Chondrocyte (in vitro differentiated cells): ENCODE measurements around the gene MYOM1. TPM values are rescaled to one million over a fixed set of nuclear protein-coding genes. Genes with fewer than 3 reads are reported as not detected.

Experiments
- DNase-seq: peaks from one replicate; pipeline ENCODE4 v3.0.0; 2021; ENCODE audit warnings: mixed read lengths, low spot score
- H3K27ac Mint-ChIP-seq: one replicate; pipeline ENCODE4 v1.8.0; 2021; ENCODE audit warnings: mild to moderate bottlenecking, moderate library complexity, mixed read lengths; ENCODE audit not compliant: unreplicated experiment
- H3K27me3 Mint-ChIP-seq: 2 replicates; pipeline ENCODE4 v1.8.0; 2021; ENCODE audit warnings: low read depth, mixed read lengths
- H3K36me3 Mint-ChIP-seq: 2 replicates; pipeline ENCODE4 v1.8.0; 2021; ENCODE audit warnings: low read depth, mixed read lengths
- H3K4me1 Mint-ChIP-seq: 2 replicates; pipeline ENCODE4 v1.8.0; 2021; ENCODE audit warnings: low read depth, mild to moderate bottlenecking, mixed read lengths
- H3K4me3 Mint-ChIP-seq: one replicate; pipeline ENCODE4 v1.8.0; 2021; ENCODE audit warnings: mild to moderate bottlenecking, moderate library complexity, mixed read lengths; ENCODE audit not compliant: unreplicated experiment
- H3K9me3 Mint-ChIP-seq: 2 replicates; pipeline ENCODE4 v1.8.0; 2021; ENCODE audit warnings: low read depth, mixed read lengths
- total RNA-seq: library from RNA; stranded (reverse); gene quantifications from 3 replicates; pipeline ENCODE4 v1.2.1, GENCODE V29; 2021
- TF ChIP-seq, protein P1 (sequence below): fragments of 200-600 bp; sonication (generic); IDR thresholded peaks from 2 replicates; pipeline ENCODE4 v1.5.0; 2021; ENCODE audit warnings: antibody characterized with exemption, mild to moderate bottlenecking, moderate library complexity

Gene MYOM1
- total RNA-seq, 1 donor from 2014 or later = 1.5 TPM

DNA sequence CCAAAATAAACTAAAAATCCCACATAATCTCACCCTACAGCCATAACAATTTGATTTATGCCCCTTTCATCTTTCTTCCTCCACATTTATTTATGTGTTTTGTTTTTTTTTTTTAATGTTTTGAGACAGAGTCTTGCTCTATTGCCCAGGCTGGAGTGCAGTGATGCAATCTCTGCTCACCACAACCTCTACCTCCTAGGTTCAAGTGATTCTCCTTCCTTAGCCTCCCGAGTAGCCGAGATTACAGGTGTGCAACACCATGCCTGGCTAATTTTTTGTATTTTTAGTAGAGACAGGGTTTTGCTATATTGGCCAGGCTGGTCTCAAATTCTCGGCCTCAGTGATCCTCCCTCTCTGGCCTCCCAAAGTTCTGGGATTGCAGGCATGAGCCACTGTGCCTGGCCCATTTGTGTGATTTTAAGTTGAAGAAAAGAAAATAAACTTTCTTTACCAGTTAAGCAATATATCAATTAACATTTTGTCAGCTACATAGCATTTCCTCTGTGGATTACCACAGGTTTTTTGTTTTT is 170.9 kb downstream of the MYOM1 start:
- no peak for DNase-seq
- TF ChIP-seq, protein P1, sequence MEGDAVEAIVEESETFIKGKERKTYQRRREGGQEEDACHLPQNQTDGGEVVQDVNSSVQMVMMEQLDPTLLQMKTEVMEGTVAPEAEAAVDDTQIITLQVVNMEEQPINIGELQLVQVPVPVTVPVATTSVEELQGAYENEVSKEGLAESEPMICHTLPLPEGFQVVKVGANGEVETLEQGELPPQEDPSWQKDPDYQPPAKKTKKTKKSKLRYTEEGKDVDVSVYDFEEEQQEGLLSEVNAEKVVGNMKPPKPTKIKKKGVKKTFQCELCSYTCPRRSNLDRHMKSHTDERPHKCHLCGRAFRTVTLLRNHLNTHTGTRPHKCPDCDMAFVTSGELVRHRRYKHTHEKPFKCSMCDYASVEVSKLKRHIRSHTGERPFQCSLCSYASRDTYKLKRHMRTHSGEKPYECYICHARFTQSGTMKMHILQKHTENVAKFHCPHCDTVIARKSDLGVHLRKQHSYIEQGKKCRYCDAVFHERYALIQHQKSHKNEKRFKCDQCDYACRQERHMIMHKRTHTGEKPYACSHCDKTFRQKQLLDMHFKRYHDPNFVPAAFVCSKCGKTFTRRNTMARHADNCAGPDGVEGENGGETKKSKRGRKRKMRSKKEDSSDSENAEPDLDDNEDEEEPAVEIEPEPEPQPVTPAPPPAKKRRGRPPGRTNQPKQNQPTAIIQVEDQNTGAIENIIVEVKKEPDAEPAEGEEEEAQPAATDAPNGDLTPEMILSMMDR = no peak
- Mint-ChIP-seq H3K27ac (no peak overlapping the region), H3K4me3 (no peak overlapping the region), H3K36me3 (peaks cover 1% of the 10 kb centered on the region), H3K27me3 (no peaks in the 10 kb centered on the region), H3K4me1 (no peaks in the 10 kb centered on the region), H3K9me3 (peaks cover 7% of the 10 kb centered on the region)

DNA sequence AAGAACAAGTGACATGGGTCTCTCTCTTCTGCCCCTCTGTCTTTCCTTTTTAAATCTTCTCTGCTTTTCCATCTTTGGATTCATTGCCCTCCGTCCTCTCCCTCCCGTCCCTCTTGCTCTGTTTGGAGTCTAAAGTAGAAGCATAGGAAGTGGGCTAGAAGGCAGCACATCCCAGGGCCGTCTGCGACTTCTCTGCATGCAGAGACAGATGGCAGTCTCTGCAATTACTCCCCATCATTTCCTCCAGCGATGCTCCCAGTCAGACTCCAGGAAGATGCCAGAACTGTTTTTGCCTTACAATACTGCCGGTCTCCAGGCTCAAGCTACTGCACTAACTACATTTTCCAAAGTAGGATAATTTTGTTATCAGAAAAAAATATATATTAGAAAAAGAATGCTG is 171.6 kb downstream of the MYOM1 start:
- DNase-seq = no peak

DNA sequence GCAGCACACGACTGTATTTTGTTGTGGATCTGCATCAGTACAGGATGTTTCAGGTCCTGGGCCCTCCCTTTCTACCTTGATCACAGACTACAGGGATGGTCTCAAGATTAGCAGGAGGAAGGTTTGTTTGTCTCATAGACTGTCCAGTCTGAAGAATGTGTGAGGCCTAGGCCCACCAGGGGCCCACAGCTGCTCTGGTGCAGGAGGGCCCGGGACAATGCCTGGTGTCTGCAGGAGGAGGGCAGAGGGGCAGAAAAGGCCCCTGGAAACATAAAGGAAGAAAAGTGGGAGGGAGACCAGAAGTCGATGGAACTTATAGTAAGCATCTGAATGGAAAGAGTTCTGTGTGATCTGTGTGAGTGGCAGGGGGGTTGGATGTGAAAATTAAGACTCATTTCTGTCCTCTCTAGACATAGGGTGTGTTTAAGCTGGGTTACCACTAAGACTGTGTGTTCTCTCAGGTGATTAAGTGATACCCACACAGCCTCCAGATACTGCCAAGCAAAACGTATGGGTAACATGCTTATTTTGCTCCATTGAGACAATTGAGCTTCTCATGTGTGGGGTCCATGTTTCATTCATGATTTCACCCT is 173.5 kb downstream of the MYOM1 start:
- H3K9me3 Mint-ChIP-seq = no peaks in the 10 kb centered on the region
- H3K36me3 Mint-ChIP-seq = no peaks in the 10 kb centered on the region
- TF ChIP-seq, protein P1 = no peak
- H3K4me1 Mint-ChIP-seq = no peaks in the 10 kb centered on the region
- H3K27ac Mint-ChIP-seq = no peak overlapping the region
- no peak for DNase-seq
- no peaks in the 10 kb centered on the region for H3K27me3 Mint-ChIP-seq
- no peak overlapping the region for H3K4me3 Mint-ChIP-seq

More for the DNA sequence above, 171.6 kb downstream of the MYOM1 start:
- H3K4me3 Mint-ChIP-seq = no peak overlapping the region
- TF ChIP-seq, protein P1 = no peak
- H3K27me3 Mint-ChIP-seq = no peaks in the 10 kb centered on the region
- no peak overlapping the region for H3K27ac Mint-ChIP-seq
- H3K4me1 Mint-ChIP-seq = no peaks in the 10 kb centered on the region
- H3K36me3 Mint-ChIP-seq = peaks cover 1% of the 10 kb centered on the region
- H3K9me3 Mint-ChIP-seq = peaks cover 2% of the 10 kb centered on the region

DNA sequence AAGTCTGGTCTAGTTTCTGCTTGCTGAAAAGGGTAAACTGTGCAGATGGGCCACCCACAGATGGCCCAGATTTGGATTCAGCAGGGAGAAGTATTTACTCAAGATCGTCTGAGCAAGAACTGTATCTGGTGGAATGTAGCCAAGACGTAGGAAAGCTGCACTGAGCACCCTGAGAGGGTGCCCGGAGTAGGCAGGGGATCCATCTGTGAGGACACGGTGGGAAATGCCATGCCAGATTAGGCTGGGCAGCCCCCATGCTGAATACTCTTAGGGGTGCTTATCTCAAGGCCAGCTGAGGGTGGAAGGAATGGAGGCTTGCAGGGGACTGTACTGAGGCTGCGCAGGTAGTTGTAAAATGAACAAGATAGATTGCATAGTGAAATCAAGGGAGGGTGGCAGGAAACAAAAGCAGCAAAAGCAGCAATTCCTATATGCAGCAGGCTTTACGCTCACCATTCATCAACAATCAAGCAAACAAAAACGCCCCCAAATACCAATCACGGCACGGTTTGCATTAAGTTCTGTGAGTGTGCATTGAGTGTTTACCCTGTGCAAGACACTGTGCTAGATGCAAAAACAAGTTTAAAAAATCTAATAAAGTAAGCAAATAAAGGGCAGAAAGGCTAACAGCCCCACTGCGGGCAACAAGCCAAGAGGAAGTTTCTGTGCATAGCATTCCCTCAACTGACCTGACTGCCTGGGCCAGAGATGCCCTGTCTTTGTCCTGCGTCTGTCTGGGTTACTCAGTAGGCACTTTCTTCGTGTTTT is 174.7 kb downstream of the MYOM1 start:
- Mint-ChIP-seq H3K27ac (no peak overlapping the region), H3K27me3 (no peaks in the 10 kb centered on the region), H3K36me3 (no peaks in the 10 kb centered on the region), H3K4me3 (no peak overlapping the region), H3K4me1 (no peaks in the 10 kb centered on the region), H3K9me3 (no peaks in the 10 kb centered on the region)
- TF ChIP-seq, protein P1 = no peak
- no peak for DNase-seq

DNA sequence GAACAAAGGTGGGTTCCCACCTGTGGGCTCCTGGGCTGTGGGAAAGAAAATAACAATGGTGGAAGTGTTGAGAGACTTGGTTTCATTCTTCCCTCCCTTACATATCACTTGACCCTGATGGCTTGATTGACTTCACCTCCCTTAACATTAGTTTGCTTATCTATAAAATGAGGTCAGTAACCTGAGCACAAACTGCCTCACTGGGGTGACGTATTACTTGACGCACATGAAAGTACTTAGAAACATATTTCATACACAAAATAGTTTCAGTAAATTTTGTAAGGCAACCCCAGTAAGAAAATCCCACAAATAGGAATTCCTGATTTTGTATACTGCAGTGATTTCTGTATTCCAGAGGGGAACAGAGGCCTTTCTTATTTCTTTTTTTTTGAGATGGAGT is 177.4 kb downstream of the MYOM1 start:
- TF ChIP-seq, protein P1 = no peak
- Mint-ChIP-seq H3K9me3 (no peaks in the 10 kb centered on the region), H3K27ac (no peak overlapping the region), H3K27me3 (no peaks in the 10 kb centered on the region), H3K36me3 (no peaks in the 10 kb centered on the region), H3K4me3 (no peak overlapping the region), H3K4me1 (peaks cover 2% of the 10 kb centered on the region)
- DNase-seq = no peak
